ENCODE measurements around the gene EXOSC3. TPM values are rescaled to one million over a fixed set of nuclear protein-coding genes. Genes with fewer than 3 reads are reported as not detected.

The EXOSC3 gene
- total RNA-seq, 1 experiment from 2014 or later = 81.0 TPM

- H3K36me3 Mint-ChIP-seq (ENCODE audit: insufficient read depth in 1 of 3, low read depth in 3 of 3) = no peaks in the 10 kb centered on the region
- no peak for DNase-seq
- no peak overlapping the region for H3K27ac ChIP-seq (ENCODE audit: insufficient read length, low read depth, low read length)
- H2BK20ac ChIP-seq (ENCODE audit: low read depth, low read length, poor library complexity, severe bottlenecking) = no peak overlapping the region
- no peak overlapping the region for H2BK5ac ChIP-seq (ENCODE audit: insufficient read length, low read length)
- H3K9ac ChIP-seq (ENCODE audit: extremely low read depth, insufficient read length, low read length) = no peak overlapping the region
- no peaks in the 10 kb centered on the region for H3K79me2 ChIP-seq (ENCODE audit: insufficient read depth, low read length)
- no peak overlapping the region for H3K4me2 ChIP-seq (ENCODE audit: insufficient read depth, insufficient read length, low read length)
- no peak overlapping the region for H4K8ac ChIP-seq (replicated peaks; ENCODE audit: insufficient read length, low read depth, low read length)
- no peak overlapping the region for H2AFZ ChIP-seq (ENCODE audit: low read length)
- H3K4me3 Mint-ChIP-seq = no peak overlapping the region
- no peak overlapping the region for H4K91ac ChIP-seq (ENCODE audit: insufficient read length, low read depth, low read length)
- H3K23ac ChIP-seq (ENCODE audit: insufficient read length, low read depth, low read length) = no peak overlapping the region
- H3T11ph ChIP-seq (ENCODE audit: low read length) = no peak overlapping the region
- no peak overlapping the region for H3K27ac Mint-ChIP-seq
- peaks cover 15% of the 10 kb centered on the region for H3K27me3 Mint-ChIP-seq (ENCODE audit: low read depth)
- H3K14ac ChIP-seq (ENCODE audit: insufficient read depth, low read length) = no peak overlapping the region
- H3K4me1 ChIP-seq (ENCODE audit: insufficient read depth, low read length) = no peaks in the 10 kb centered on the region
- H3K56ac ChIP-seq (ENCODE audit: insufficient read length, low read depth, low read length) = no peak overlapping the region
- no peaks in the 10 kb centered on the region for H3K9me3 Mint-ChIP-seq
- no peaks in the 10 kb centered on the region for H3K9me3 ChIP-seq (ENCODE audit: control insufficient read depth, low read depth, low read length)
- H2BK120ac ChIP-seq (ENCODE audit: low read depth, low read length, poor library complexity, severe bottlenecking) = no peak overlapping the region
- no peak overlapping the region for H3K4ac ChIP-seq (ENCODE audit: low read depth, low read length)
- no peak overlapping the region for H2AK5ac ChIP-seq (ENCODE audit: insufficient read length, low read length)
- H4K5ac ChIP-seq (ENCODE audit: insufficient read length, low read depth, low read length) = no peak overlapping the region
- H3K23me2 ChIP-seq (ENCODE audit: insufficient read length, low read depth, low read length, poor library complexity, severe bottlenecking) = no peaks in the 10 kb centered on the region
- no peaks in the 10 kb centered on the region for H3K27me3 ChIP-seq (ENCODE audit: insufficient read depth, low read length)
- no peak overlapping the region for H2BK15ac ChIP-seq (ENCODE audit: low read depth, low read length)
- no peak for TF ChIP-seq CTCF (conservative IDR thresholded peaks at IDR 0.05)
- H3K18ac ChIP-seq (ENCODE audit: insufficient read length, low read depth, low read length) = no peak overlapping the region
- H2BK12ac ChIP-seq (ENCODE audit: insufficient read length, low read depth, low read length) = no peak overlapping the region
- H3K79me1 ChIP-seq (ENCODE audit: insufficient read depth, low read depth, low read length, poor library complexity, severe bottlenecking) = no peaks in the 10 kb centered on the region
- WGBS (ENCODE audit: extremely low coverage, insufficient read length, low lambda C conversion rate) = no CpG with 5 or more reads among the region's 2 CpGs
- peaks cover 2% of the 10 kb centered on the region for H4K20me1 ChIP-seq (ENCODE audit: control insufficient read depth, insufficient read depth, insufficient read length)
- H3K4me1 Mint-ChIP-seq = peaks cover 18 to 20% of the 10 kb centered on the region in 2 experiments
Measured at GRCh38 chr9:37732952-37733351, 51.9 kb downstream of the EXOSC3 start.
